Measurements from ENCODE around the gene NOL6.

NOL6 gene

GRCh38 chr9:33446946-33447798, 26.6 kb downstream of the NOL6 start, which contains the start of gene AQP3:
TSS of gene AQP3 (minus strand) at chr9:33447593. CDS start at chr9:33447530, 63 bp downstream.
- Histone ChIP-seq H3K4me3 (ENCODE audit: insufficient read depth, low read length, poor library complexity, severe bottlenecking) (no peak within 1 kb of the TSS), H3K27ac (ENCODE audit: low read depth, low read length) (no peak within 1 kb of the TSS), H2AFZ (ENCODE audit: low read depth, low read length, severe bottlenecking) (no peak within 1 kb of the TSS), H3K9ac (ENCODE audit: low read length) (no peak within 1 kb of the TSS), H4K20me1 (ENCODE audit: low read depth, low read length) (no peaks in the 10 kb centered on the region), H3K9me3 (ENCODE audit: insufficient read depth, low read length) (no peaks in the 10 kb centered on the region), H3K79me2 (ENCODE audit: insufficient read depth, low read length) (no peaks in the 10 kb centered on the region), H3K36me3 (ENCODE audit: low read length) (no peaks in the 10 kb centered on the region), H3K4me2 (ENCODE audit: low read depth, low read length, poor library complexity, severe bottlenecking) (no peak within 1 kb of the TSS), H3K9me2 (replicated peaks; ENCODE audit: insufficient read depth, low read length) (no peaks in the 10 kb centered on the region), H3F3A (ENCODE audit: insufficient read depth) (no peaks in the 10 kb centered on the region), H3K27me3 (ENCODE audit: low read length) (no peaks in the 10 kb centered on the region)
- no peak for TF ChIP-seq EZH2phosphoT487 (conservative IDR thresholded peaks at IDR 0.05; ENCODE audit: low read length)
- TF ChIP-seq, protein P1, sequence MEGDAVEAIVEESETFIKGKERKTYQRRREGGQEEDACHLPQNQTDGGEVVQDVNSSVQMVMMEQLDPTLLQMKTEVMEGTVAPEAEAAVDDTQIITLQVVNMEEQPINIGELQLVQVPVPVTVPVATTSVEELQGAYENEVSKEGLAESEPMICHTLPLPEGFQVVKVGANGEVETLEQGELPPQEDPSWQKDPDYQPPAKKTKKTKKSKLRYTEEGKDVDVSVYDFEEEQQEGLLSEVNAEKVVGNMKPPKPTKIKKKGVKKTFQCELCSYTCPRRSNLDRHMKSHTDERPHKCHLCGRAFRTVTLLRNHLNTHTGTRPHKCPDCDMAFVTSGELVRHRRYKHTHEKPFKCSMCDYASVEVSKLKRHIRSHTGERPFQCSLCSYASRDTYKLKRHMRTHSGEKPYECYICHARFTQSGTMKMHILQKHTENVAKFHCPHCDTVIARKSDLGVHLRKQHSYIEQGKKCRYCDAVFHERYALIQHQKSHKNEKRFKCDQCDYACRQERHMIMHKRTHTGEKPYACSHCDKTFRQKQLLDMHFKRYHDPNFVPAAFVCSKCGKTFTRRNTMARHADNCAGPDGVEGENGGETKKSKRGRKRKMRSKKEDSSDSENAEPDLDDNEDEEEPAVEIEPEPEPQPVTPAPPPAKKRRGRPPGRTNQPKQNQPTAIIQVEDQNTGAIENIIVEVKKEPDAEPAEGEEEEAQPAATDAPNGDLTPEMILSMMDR (IDR thresholded peaks at IDR 0.05; ENCODE audit: insufficient read depth, low read length, poor library complexity, severe bottlenecking), result no peak

DNA sequence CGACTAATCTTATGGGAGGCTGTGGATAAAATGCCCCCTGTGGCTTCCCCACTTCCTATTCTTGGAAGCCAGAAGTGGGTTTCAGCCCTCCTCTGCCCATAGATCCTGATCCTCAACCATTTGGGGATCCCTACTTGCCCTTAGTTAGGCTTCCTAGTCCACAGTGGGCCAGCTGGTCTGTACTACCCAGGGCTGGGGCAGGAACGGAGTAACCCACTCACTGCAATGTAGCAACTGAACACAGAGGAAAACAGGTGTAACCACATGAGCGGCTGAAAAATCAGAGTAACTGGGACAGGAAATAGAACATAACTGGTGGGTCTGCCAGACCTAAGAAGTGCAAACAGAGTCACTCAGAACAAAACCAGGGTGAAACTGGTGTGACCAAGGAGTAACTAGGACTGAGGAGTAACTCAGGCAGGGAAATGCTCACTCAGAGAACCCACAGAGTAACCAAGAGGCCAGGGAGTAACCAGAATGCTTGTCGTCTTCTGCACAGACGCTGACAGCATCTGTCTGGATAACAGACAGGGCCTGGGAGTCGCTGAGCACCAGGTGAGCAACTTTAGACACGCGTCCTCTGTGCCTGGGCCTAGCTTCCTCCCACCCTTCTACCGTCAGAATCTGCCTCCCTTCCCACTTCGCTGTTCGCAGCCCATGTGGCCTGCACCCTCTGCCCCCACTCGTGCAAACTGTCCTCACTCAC, 27.3 kb downstream of the NOL6 start:
- no peaks in the 10 kb centered on the region for H3K36me3 ChIP-seq (ENCODE audit: low read length)
- H3F3A ChIP-seq (ENCODE audit: insufficient read depth), result no peaks in the 10 kb centered on the region
- H3K27ac ChIP-seq (ENCODE audit: low read depth, low read length), result no peak overlapping the region
- no peak overlapping the region for H3K4me2 ChIP-seq (ENCODE audit: low read depth, low read length, poor library complexity, severe bottlenecking)
- H3K4me3 ChIP-seq (ENCODE audit: insufficient read depth, low read length, poor library complexity, severe bottlenecking), result no peak overlapping the region
- no peak overlapping the region for H2AFZ ChIP-seq (ENCODE audit: low read depth, low read length, severe bottlenecking)
- H3K9me2 ChIP-seq (replicated peaks; ENCODE audit: insufficient read depth, low read length), result no peaks in the 10 kb centered on the region
- no peaks in the 10 kb centered on the region for H3K9me3 ChIP-seq (ENCODE audit: insufficient read depth, low read length)
- no peak overlapping the region for H3K9ac ChIP-seq (ENCODE audit: low read length)
- H3K79me2 ChIP-seq (ENCODE audit: insufficient read depth, low read length), result no peaks in the 10 kb centered on the region
- no peaks in the 10 kb centered on the region for H4K20me1 ChIP-seq (ENCODE audit: low read depth, low read length)
- no peak for TF ChIP-seq EZH2phosphoT487 (conservative IDR thresholded peaks at IDR 0.05; ENCODE audit: low read length)
- TF ChIP-seq, protein P1 (IDR thresholded peaks at IDR 0.05; ENCODE audit: insufficient read depth, low read length, poor library complexity, severe bottlenecking), result no peak
- no peaks in the 10 kb centered on the region for H3K27me3 ChIP-seq (ENCODE audit: low read length)

DNA sequence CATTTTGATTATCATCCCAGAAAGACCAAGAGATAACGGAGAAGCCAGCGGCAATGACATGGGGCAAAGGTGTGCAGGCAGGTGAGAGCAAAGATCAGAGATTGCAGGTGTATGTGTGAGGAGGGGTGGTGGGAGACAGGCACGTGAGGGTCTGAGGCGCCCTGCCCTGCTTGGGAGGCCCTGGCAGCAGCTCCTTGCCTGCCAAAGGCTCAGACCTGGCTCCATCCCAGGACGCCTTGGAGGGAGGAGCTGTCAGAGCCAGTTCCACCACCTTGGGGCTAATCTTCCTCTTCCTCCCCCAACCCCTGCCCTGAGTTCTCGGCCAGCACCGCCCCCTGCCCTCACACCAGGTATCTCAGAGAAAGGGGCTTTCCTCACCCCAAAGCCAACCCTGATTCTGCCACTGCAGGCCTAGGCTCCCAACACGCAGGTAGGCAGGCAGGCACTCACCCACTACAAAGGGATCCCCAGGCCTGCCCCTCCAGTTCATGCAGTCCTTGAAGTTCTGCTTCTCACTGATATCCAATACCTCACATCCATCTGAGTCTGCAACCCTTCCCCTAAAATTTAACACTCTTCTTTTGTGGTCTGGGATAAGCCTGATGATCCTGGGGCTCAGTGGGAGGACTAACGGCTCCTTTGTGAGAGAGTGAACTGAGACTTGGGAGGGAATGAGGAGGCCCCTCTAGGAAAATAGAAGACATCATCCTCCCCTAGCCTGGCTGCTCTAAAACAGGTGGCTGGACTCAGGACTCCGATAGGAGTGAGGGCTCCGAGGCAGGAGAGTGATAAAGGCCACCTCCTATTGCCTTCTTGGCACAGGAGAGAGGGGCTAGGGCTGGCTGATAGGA, 28.1 kb downstream of the NOL6 start:
- Histone ChIP-seq H3K4me3 (ENCODE audit: insufficient read depth, low read length, poor library complexity, severe bottlenecking) (no peak overlapping the region), H3K9me3 (ENCODE audit: insufficient read depth, low read length) (no peaks in the 10 kb centered on the region), H3K4me2 (ENCODE audit: low read depth, low read length, poor library complexity, severe bottlenecking) (no peak overlapping the region), H3K36me3 (ENCODE audit: low read length) (no peaks in the 10 kb centered on the region), H3K27me3 (ENCODE audit: low read length) (no peaks in the 10 kb centered on the region), H3K9me2 (replicated peaks; ENCODE audit: insufficient read depth, low read length) (no peaks in the 10 kb centered on the region), H3F3A (ENCODE audit: insufficient read depth) (no peaks in the 10 kb centered on the region), H4K20me1 (ENCODE audit: low read depth, low read length) (no peaks in the 10 kb centered on the region), H2AFZ (ENCODE audit: low read depth, low read length, severe bottlenecking) (no peak overlapping the region), H3K27ac (ENCODE audit: low read depth, low read length) (no peak overlapping the region), H3K79me2 (ENCODE audit: insufficient read depth, low read length) (no peaks in the 10 kb centered on the region), H3K9ac (ENCODE audit: low read length) (no peak overlapping the region)
- TF ChIP-seq, protein P1 (IDR thresholded peaks at IDR 0.05; ENCODE audit: insufficient read depth, low read length, poor library complexity, severe bottlenecking), result no peak
- no peak for TF ChIP-seq EZH2phosphoT487 (conservative IDR thresholded peaks at IDR 0.05; ENCODE audit: low read length)

Measured in SU-DHL-6 (cell line).